GM23248 (cell line): Measurements from ENCODE around the gene BRCA1.

Experiments
- EZH2 ChIP-seq: fragments of 200-600 bp; sonication (generic); IDR thresholded peaks from 2 replicates; pipeline ENCODE4 v1.6.1; 2018; ENCODE audit warnings: antibody characterized with exemption, mild to moderate bottlenecking; ENCODE audit not compliant: insufficient read depth, poor library complexity, severe bottlenecking
- EZH2phosphoT487 ChIP-seq: fragments of 200-600 bp; sonication (generic); IDR thresholded peaks from 2 replicates; pipeline ENCODE4 v1.6.1; 2018; ENCODE audit warnings: antibody characterized with exemption, moderate library complexity, mild to moderate bottlenecking, low read depth; ENCODE audit not compliant: insufficient read depth

DNA sequence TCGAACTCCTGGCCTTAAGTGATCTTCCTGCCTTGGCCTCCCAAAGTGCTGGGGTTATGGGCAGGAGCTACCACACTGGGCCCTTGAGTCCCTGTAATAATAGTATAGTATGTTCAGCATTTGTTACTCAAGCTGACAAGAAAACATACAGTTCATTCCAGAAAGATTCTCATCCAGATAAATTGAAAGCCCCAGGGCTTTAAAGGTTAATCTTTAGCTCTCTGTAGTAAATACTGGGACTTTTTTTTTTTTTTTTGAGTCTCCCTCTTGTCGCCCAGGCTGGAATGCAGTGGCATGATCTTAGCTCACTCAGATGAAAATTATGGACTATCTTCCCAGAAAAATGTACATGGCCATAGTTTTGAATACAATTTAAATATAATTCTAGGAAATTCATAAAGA lies 11.0 kb downstream of the BRCA1 start:
- TF ChIP-seq EZH2, result no peak
- TF ChIP-seq EZH2phosphoT487, result no peak
